GM23338 (cell line): ENCODE results near the gene ENTR1. TPM values are rescaled to one million over a fixed set of nuclear protein-coding genes. Genes with fewer than 3 reads are reported as not detected.

Source experiments
- ATAC-seq: fragments of 200-7000 bp; cut with Tn5 transposase; 3 replicates; pipeline ENCODE4 v1.9.1; 2020
- DNase-seq: peaks from one replicate; pipeline ENCODE4 v3.0.0-alpha.2; 2015; ENCODE audit warnings: low spot score
- H2AFZ ChIP-seq: fragments of 200-600 bp; sonication (generic); 2 replicates; pipeline ENCODE4 v1.8.0; 2016; ENCODE audit warnings: antibody characterized with exemption, mild to moderate bottlenecking, moderate library complexity
- H3F3A ChIP-seq: fragments of 200-600 bp; sonication (generic); replicated peaks from 2 replicates; pipeline ENCODE4 v1.8.0; 2017; ENCODE audit warnings: antibody characterized with exemption, mixed run types, low read depth
- H3K27ac ChIP-seq: fragments of 200-600 bp; sonication (generic); 2 replicates; pipeline ENCODE4 v1.6.1; 2016; ENCODE audit warnings: low read depth
- H3K27me3 ChIP-seq: fragments of 200-600 bp; sonication (generic); 2 replicates; pipeline ENCODE4 v1.8.0; 2016; ENCODE audit warnings: mild to moderate bottlenecking, mixed run types, moderate library complexity; ENCODE audit not compliant: insufficient read depth
- H3K36me3 ChIP-seq: fragments of 200-600 bp; sonication (generic); 2 replicates; pipeline ENCODE4 v1.8.0; 2016; ENCODE audit warnings: mild to moderate bottlenecking; ENCODE audit not compliant: insufficient read depth
- H3K4me1 ChIP-seq: fragments of 200-600 bp; sonication (generic); 2 replicates; pipeline ENCODE4 v1.8.0; 2016; ENCODE audit warnings: mild to moderate bottlenecking, moderate library complexity; ENCODE audit not compliant: insufficient read depth
- H3K4me2 ChIP-seq: fragments of 200-600 bp; sonication (generic); 2 replicates; pipeline ENCODE4 v1.7.1; 2017; ENCODE audit warnings: mixed run types
- H3K4me3 ChIP-seq: fragments of 200-600 bp; sonication (generic); 2 replicates; pipeline ENCODE4 v1.6.1; 2016; ENCODE audit warnings: mixed run types
- H3K79me2 ChIP-seq: fragments of 200-600 bp; sonication (generic); replicated peaks from 2 replicates; pipeline ENCODE4 v1.8.0; 2017; ENCODE audit warnings: mild to moderate bottlenecking; ENCODE audit not compliant: insufficient read depth
- H3K9me2 ChIP-seq: fragments of 200-600 bp; sonication (generic); 2 replicates; pipeline ENCODE4 v1.8.0; 2017; ENCODE audit not compliant: insufficient read depth
- H4K20me1 ChIP-seq: fragments of 200-600 bp; sonication (generic); replicated peaks from 2 replicates; pipeline ENCODE4 v1.8.0; 2017; ENCODE audit warnings: mild to moderate bottlenecking; ENCODE audit not compliant: insufficient read depth
- H3K27ac Mint-ChIP-seq: 2 replicates; pipeline ENCODE4 v1.8.0; 2020; ENCODE audit warnings: inconsistent platforms, mild to moderate bottlenecking, moderate library complexity, mixed read lengths
- H3K27me3 Mint-ChIP-seq: 3 replicates; pipeline ENCODE4 v1.8.0; 2022; ENCODE audit warnings: low read depth, mild to moderate bottlenecking, moderate library complexity, mixed read lengths, inconsistent platforms; ENCODE audit not compliant: insufficient read depth, poor library complexity
- H3K36me3 Mint-ChIP-seq: 3 replicates; pipeline ENCODE4 v1.8.0; 2021; ENCODE audit warnings: low read depth, mild to moderate bottlenecking, inconsistent platforms, moderate library complexity, mixed read lengths
- H3K4me1 Mint-ChIP-seq: 3 replicates; pipeline ENCODE4 v1.8.0; 2020; ENCODE audit warnings: mild to moderate bottlenecking, inconsistent platforms, mixed read lengths
- H3K4me3 Mint-ChIP-seq: 3 replicates; pipeline ENCODE4 v1.8.0; 2021; ENCODE audit warnings: moderate library complexity, mild to moderate bottlenecking, inconsistent platforms, mixed read lengths
- H3K9me3 Mint-ChIP-seq: 3 replicates; pipeline ENCODE4 v1.8.0; 2020; ENCODE audit warnings: moderate library complexity, mild to moderate bottlenecking, inconsistent platforms, mixed read lengths
- CREB1 ChIP-seq: fragments of 250-450 bp; sonication (Bioruptor Pico); IDR thresholded peaks from 2 replicates; pipeline ENCODE4 v1.5.0; 2020; ENCODE audit warnings: low read depth, mild to moderate bottlenecking, moderate library complexity
- EZH2 ChIP-seq: fragments of 200-600 bp; sonication (generic); IDR thresholded peaks from one replicate; pipeline ENCODE4 v1.8.0; 2017; ENCODE audit warnings: antibody characterized with exemption, mild to moderate bottlenecking, low read depth; ENCODE audit not compliant: unreplicated experiment
- EZH2phosphoT487 ChIP-seq: fragments of 200-600 bp; sonication (generic); IDR thresholded peaks from one replicate; pipeline ENCODE4 v1.8.1; 2018; ENCODE audit warnings: antibody characterized with exemption; ENCODE audit not compliant: unreplicated experiment
- JUNB ChIP-seq: IDR thresholded peaks from one replicate; pipeline ENCODE4 v1.6.1; 2016; ENCODE audit warnings: antibody characterized with exemption; ENCODE audit not compliant: unreplicated experiment
- NANOG ChIP-seq: IDR thresholded peaks from 2 replicates; pipeline ENCODE4 v1.6.1; 2016; ENCODE audit warnings: antibody characterized with exemption, borderline replicate concordance
- POLR2AphosphoS5 ChIP-seq: IDR thresholded peaks from 2 replicates; pipeline ENCODE4 v1.6.1; 2016; ENCODE audit warnings: antibody characterized with exemption, low read depth
- STAT1 ChIP-seq: IDR thresholded peaks from one replicate; pipeline ENCODE4 v1.6.1; 2016; ENCODE audit warnings: antibody characterized with exemption; ENCODE audit not compliant: unreplicated experiment
- ZNF114 ChIP-seq: fragments of 250-450 bp; sonication (Bioruptor Pico); IDR thresholded peaks from 2 replicates; pipeline ENCODE4 v1.5.0; 2020; ENCODE audit warnings: mild to moderate bottlenecking, moderate library complexity
- ZNF331 ChIP-seq: fragments of 250-450 bp; sonication (Bioruptor Pico); IDR thresholded peaks from 2 replicates; pipeline ENCODE4 v1.5.0; 2020; ENCODE audit warnings: low read depth, mild to moderate bottlenecking, moderate library complexity
- polyA plus RNA-seq: library from polyadenylated mRNA; unstranded; fragments of >200 nt; fragmentation: Nextera tagmentation; extraction: Ambion mirVana; gene quantifications from 2 replicates; pipeline ENCODE4 v1.2.1, GENCODE V29; 2016
- total RNA-seq: library from RNA; depleted of rRNA; stranded (reverse); fragments of >200 nt; shearing (Covaris generic); gene quantifications from 2 replicates; pipeline ENCODE4 v1.2.3, GENCODE V29; 2014
- TF ChIP-seq, protein P1 (sequence below): IDR thresholded peaks from one replicate; pipeline ENCODE4 v1.6.1; 2018; ENCODE audit warnings: antibody characterized with exemption; ENCODE audit not compliant: unreplicated experiment
- TF ChIP-seq, protein P2 (sequence below): IDR thresholded peaks from 2 replicates; pipeline ENCODE4 v1.6.1; 2016; ENCODE audit warnings: antibody characterized with exemption
- TF ChIP-seq, protein P3 (sequence below): fragments of 250-450 bp; sonication (Bioruptor Pico); IDR thresholded peaks from 2 replicates; pipeline ENCODE4 v1.5.0; 2020; ENCODE audit warnings: mild to moderate bottlenecking, moderate library complexity
- TF ChIP-seq, protein P4 (sequence below), 2 experiments: fragments of 200-600 bp in 1 of 2; sonication (generic) in 1 of 2; conservative IDR thresholded peaks; 2 replicates each; pipeline versions ENCODE4 v1.5.1 to v1.6.1; 2016 to 2017; ENCODE audit warnings: antibody characterized with exemption in 2 of 2, low read depth in 2 of 2, mild to moderate bottlenecking in 2 of 2, moderate library complexity in 1 of 2

The ENTR1 gene
- total and polyA plus RNA-seq, 2 experiments from 2014 or later, result 25.6 to 91.9 TPM

DNA sequence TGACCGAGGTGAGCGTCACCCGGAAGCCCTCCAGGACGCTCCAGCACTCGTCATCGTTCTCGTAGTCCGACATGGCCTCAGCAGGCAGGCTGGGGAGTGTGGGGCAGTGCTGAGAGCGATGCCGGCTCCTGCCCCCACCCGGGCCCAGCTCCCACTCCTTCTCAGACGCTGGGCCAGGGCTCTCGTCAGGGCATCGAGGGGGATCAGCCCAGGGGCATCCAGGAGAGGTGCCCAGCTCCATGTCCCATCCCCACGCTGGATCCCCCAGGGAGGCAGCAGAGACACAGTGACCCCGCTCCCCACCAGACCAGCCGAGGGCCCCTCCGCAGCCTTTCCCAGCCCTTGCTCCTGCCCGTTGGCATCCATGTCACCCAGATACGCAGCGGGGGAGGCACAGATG, 38.4 kb downstream of the ENTR1 start:
- no peaks in the 10 kb centered on the region; the same call in 1 of the 2 replicates for H4K20me1 ChIP-seq
- H3K36me3 Mint-ChIP-seq, result peaks cover 6% of the 10 kb centered on the region; the same call in 2 of the 3 replicates
- TF ChIP-seq EZH2 (no peak), CREB1 (no peak), JUNB (no peak), POLR2AphosphoS5 (no peak), ZNF331 (CRISPR knock-in tag) (no peak), EZH2phosphoT487 (no peak), NANOG (no peak), STAT1 (no peak), ZNF114 (no peak)
- TF ChIP-seq, protein P1, sequence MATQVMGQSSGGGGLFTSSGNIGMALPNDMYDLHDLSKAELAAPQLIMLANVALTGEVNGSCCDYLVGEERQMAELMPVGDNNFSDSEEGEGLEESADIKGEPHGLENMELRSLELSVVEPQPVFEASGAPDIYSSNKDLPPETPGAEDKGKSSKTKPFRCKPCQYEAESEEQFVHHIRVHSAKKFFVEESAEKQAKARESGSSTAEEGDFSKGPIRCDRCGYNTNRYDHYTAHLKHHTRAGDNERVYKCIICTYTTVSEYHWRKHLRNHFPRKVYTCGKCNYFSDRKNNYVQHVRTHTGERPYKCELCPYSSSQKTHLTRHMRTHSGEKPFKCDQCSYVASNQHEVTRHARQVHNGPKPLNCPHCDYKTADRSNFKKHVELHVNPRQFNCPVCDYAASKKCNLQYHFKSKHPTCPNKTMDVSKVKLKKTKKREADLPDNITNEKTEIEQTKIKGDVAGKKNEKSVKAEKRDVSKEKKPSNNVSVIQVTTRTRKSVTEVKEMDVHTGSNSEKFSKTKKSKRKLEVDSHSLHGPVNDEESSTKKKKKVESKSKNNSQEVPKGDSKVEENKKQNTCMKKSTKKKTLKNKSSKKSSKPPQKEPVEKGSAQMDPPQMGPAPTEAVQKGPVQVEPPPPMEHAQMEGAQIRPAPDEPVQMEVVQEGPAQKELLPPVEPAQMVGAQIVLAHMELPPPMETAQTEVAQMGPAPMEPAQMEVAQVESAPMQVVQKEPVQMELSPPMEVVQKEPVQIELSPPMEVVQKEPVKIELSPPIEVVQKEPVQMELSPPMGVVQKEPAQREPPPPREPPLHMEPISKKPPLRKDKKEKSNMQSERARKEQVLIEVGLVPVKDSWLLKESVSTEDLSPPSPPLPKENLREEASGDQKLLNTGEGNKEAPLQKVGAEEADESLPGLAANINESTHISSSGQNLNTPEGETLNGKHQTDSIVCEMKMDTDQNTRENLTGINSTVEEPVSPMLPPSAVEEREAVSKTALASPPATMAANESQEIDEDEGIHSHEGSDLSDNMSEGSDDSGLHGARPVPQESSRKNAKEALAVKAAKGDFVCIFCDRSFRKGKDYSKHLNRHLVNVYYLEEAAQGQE, result no peak
- TF ChIP-seq, protein P2, sequence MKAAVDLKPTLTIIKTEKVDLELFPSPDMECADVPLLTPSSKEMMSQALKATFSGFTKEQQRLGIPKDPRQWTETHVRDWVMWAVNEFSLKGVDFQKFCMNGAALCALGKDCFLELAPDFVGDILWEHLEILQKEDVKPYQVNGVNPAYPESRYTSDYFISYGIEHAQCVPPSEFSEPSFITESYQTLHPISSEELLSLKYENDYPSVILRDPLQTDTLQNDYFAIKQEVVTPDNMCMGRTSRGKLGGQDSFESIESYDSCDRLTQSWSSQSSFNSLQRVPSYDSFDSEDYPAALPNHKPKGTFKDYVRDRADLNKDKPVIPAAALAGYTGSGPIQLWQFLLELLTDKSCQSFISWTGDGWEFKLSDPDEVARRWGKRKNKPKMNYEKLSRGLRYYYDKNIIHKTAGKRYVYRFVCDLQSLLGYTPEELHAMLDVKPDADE, result no peak
- TF ChIP-seq, protein P3, sequence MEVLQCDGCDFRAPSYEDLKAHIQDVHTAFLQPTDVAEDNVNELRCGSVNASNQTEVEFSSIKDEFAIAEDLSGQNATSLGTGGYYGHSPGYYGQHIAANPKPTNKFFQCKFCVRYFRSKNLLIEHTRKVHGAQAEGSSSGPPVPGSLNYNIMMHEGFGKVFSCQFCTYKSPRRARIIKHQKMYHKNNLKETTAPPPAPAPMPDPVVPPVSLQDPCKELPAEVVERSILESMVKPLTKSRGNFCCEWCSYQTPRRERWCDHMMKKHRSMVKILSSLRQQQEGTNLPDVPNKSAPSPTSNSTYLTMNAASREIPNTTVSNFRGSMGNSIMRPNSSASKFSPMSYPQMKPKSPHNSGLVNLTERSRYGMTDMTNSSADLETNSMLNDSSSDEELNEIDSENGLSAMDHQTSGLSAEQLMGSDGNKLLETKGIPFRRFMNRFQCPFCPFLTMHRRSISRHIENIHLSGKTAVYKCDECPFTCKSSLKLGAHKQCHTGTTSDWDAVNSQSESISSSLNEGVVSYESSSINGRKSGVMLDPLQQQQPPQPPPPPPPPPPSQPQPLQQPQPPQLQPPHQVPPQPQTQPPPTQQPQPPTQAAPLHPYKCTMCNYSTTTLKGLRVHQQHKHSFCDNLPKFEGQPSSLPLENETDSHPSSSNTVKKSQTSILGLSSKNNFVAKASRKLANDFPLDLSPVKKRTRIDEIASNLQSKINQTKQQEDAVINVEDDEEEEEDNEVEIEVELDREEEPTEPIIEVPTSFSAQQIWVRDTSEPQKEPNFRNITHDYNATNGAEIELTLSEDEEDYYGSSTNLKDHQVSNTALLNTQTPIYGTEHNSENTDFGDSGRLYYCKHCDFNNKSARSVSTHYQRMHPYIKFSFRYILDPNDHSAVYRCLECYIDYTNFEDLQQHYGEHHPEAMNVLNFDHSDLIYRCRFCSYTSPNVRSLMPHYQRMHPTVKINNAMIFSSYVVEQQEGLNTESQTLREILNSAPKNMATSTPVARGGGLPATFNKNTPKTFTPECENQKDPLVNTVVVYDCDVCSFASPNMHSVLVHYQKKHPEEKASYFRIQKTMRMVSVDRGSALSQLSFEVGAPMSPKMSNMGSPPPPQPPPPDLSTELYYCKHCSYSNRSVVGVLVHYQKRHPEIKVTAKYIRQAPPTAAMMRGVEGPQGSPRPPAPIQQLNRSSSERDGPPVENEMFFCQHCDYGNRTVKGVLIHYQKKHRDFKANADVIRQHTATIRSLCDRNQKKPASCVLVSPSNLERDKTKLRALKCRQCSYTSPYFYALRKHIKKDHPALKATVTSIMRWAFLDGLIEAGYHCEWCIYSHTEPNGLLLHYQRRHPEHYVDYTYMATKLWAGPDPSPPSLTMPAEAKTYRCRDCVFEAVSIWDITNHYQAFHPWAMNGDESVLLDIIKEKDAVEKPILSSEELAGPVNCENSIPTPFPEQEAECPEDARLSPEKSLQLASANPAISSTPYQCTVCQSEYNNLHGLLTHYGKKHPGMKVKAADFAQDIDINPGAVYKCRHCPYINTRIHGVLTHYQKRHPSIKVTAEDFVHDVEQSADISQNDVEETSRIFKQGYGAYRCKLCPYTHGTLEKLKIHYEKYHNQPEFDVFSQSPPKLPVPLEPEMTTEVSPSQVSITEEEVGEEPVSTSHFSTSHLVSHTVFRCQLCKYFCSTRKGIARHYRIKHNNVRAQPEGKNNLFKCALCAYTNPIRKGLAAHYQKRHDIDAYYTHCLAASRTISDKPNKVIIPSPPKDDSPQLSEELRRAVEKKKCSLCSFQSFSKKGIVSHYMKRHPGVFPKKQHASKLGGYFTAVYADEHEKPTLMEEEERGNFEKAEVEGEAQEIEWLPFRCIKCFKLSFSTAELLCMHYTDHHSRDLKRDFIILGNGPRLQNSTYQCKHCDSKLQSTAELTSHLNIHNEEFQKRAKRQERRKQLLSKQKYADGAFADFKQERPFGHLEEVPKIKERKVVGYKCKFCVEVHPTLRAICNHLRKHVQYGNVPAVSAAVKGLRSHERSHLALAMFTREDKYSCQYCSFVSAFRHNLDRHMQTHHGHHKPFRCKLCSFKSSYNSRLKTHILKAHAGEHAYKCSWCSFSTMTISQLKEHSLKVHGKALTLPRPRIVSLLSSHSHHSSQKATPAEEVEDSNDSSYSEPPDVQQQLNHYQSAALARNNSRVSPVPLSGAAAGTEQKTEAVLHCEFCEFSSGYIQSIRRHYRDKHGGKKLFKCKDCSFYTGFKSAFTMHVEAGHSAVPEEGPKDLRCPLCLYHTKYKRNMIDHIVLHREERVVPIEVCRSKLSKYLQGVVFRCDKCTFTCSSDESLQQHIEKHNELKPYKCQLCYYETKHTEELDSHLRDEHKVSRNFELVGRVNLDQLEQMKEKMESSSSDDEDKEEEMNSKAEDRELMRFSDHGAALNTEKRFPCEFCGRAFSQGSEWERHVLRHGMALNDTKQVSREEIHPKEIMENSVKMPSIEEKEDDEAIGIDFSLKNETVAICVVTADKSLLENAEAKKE, result no peak
- TF ChIP-seq, protein P4, sequence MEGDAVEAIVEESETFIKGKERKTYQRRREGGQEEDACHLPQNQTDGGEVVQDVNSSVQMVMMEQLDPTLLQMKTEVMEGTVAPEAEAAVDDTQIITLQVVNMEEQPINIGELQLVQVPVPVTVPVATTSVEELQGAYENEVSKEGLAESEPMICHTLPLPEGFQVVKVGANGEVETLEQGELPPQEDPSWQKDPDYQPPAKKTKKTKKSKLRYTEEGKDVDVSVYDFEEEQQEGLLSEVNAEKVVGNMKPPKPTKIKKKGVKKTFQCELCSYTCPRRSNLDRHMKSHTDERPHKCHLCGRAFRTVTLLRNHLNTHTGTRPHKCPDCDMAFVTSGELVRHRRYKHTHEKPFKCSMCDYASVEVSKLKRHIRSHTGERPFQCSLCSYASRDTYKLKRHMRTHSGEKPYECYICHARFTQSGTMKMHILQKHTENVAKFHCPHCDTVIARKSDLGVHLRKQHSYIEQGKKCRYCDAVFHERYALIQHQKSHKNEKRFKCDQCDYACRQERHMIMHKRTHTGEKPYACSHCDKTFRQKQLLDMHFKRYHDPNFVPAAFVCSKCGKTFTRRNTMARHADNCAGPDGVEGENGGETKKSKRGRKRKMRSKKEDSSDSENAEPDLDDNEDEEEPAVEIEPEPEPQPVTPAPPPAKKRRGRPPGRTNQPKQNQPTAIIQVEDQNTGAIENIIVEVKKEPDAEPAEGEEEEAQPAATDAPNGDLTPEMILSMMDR (conservative IDR thresholded peaks at IDR 0.05; ENCODE audit: low read depth in 2 of 2), result no peak
- no peaks in the 10 kb centered on the region for H3K9me3 Mint-ChIP-seq
- no peaks in the 10 kb centered on the region for H3K9me2 ChIP-seq
- H3K27ac Mint-ChIP-seq, result no peak overlapping the region
- H3K27me3 ChIP-seq, result no peaks in the 10 kb centered on the region
- DNase-seq, result no peak
- no peaks in the 10 kb centered on the region for H3K4me1 Mint-ChIP-seq
- H3K27me3 Mint-ChIP-seq, result peaks cover 8% of the 10 kb centered on the region
- no peak for ATAC-seq
- H3K36me3 ChIP-seq, result no peaks in the 10 kb centered on the region
- no peak overlapping the region for H3K4me3 Mint-ChIP-seq
- no peak overlapping the region for H2AFZ ChIP-seq
- H3K27ac ChIP-seq, result no peak overlapping the region
- H3F3A ChIP-seq, result no peaks in the 10 kb centered on the region
- no peaks in the 10 kb centered on the region for H3K4me1 ChIP-seq
- no peak overlapping the region for H3K4me3 ChIP-seq
- H3K79me2 ChIP-seq, result no peaks in the 10 kb centered on the region
- H3K4me2 ChIP-seq, result no peak overlapping the region
